Psoas muscle (tissue), 8 donors: ENCODE results near the gene ZNF804A. TPM values are rescaled to one million over a fixed set of nuclear protein-coding genes. Genes with fewer than 3 reads are reported as not detected.

Source experiments
- ATAC-seq, 4 donors: fragments of 200-7000 bp; cut with Tn5 transposase; one replicate each; pipeline ENCODE4 v1.9.1; 2020; ENCODE audit warnings: moderate library complexity in 3 of 4, mild to moderate bottlenecking in 2 of 4
- DNase-seq, 2 donors: peaks; one replicate each; pipeline ENCODE4 v3.0.0-alpha.2; 2020
- H3K27ac ChIP-seq: fragments of 200-600 bp; one replicate; pipeline ENCODE4 v1.8.0; 2022
- H3K27me3 ChIP-seq, 3 donors: fragments of 200-600 bp in 1 of 3; one replicate each; pipeline versions ENCODE4 v1.6.1 to v1.8.0; 2013 to 2022; ENCODE audit warnings: low read length in 2 of 3, mild to moderate bottlenecking in 2 of 3, moderate library complexity in 1 of 3; ENCODE audit not compliant: insufficient read depth in 3 of 3
- H3K36me3 ChIP-seq, 2 donors: fragments of 200-600 bp in 1 of 2; one replicate each; pipeline versions ENCODE4 v1.6.1 to v1.8.0; 2013 to 2022; ENCODE audit warnings: low read depth in 1 of 2, mild to moderate bottlenecking in 1 of 2, moderate library complexity in 1 of 2; ENCODE audit not compliant: insufficient read depth in 1 of 2
- H3K4me1 ChIP-seq: fragments of 200-600 bp; one replicate; pipeline ENCODE4 v1.8.0; 2022
- H3K4me3 ChIP-seq: fragments of 200-600 bp; one replicate; pipeline ENCODE4 v1.8.0; 2022; ENCODE audit warnings: mild to moderate bottlenecking
- H3K9me3 ChIP-seq: fragments of 200-600 bp; one replicate; pipeline ENCODE4 v1.8.0; 2022
- WGBS, 3 donors: extraction: QIAGEN DNeasy Blood & Tissue Kit; methylation state at CpG; one replicate each; pipeline versions ENCODE4 v1.1.6 to v1.1.7; 2013; 5-methylcytosine and 5-hydroxymethylcytosine counted together
- intact Hi-C, 2 donors: fragments of 100-400 bp; cut with DNase I; formaldehyde crosslinking; loops; one replicate each; pipeline versions ENCODE4 v1.11.0 to v1.14.2; 2022
- polyA plus RNA-seq, 3 donors: library from polyadenylated mRNA; stranded (reverse); fragments of 200-250 nt; gene quantifications; one replicate each; pipeline ENCODE4 v1.2.3, GENCODE V29; 2013
- total RNA-seq, 4 donors: library from RNA; stranded (reverse); fragmentation: NEBNext Ultra II Directional in 2 of 4; extraction: Animal tissue kit (Norgen Biotek cat#: 25700) in 2 of 4; gene quantifications; one replicate each; pipeline versions ENCODE4 v1.2.1 to v1.2.4, GENCODE V29; 2021 to 2023
- TF ChIP-seq, protein P1 (sequence below): fragments of 200-600 bp; IDR thresholded peaks from one replicate; pipeline ENCODE4 v1.8.0; 2022; ENCODE audit warnings: antibody characterized with exemption
- donor health status: healthy with polysubstance abuse.
- donor health status: DM: no; HTN: no; CAD: no; lungs with moderate emphysema.
- donor health status: Bipolar disorder and iron deficiency.
- donor health status: healthy.
- donor health status: DM: yes; HTN: yes; CAD: no.
- donor health status: DM: no; HTN: no; CAD: no.
- donor health status: DM: no; HTN: no; CAD: no.
- donor health status: DM: yes; HTN: yes; CAD: no.

ZNF804A gene
- total and polyA plus RNA-seq, 7 donors: not detected

- Histone ChIP-seq H3K4me3 (no peak overlapping the region), H3K36me3 (no peaks in the 10 kb centered on the region), H3K4me1 (no peaks in the 10 kb centered on the region), H3K27me3 (no peaks in the 10 kb centered on the region), H3K27ac (no peak overlapping the region), H3K9me3 (no peaks in the 10 kb centered on the region)
- ATAC-seq (no peak), DNase-seq (no peak)
- intact Hi-C loops: no loop called here
- WGBS, 3 donors: 18 to 47% (median 20%) methylated on average over 1 of the region's 1 CpG
- TF ChIP-seq, protein P1, sequence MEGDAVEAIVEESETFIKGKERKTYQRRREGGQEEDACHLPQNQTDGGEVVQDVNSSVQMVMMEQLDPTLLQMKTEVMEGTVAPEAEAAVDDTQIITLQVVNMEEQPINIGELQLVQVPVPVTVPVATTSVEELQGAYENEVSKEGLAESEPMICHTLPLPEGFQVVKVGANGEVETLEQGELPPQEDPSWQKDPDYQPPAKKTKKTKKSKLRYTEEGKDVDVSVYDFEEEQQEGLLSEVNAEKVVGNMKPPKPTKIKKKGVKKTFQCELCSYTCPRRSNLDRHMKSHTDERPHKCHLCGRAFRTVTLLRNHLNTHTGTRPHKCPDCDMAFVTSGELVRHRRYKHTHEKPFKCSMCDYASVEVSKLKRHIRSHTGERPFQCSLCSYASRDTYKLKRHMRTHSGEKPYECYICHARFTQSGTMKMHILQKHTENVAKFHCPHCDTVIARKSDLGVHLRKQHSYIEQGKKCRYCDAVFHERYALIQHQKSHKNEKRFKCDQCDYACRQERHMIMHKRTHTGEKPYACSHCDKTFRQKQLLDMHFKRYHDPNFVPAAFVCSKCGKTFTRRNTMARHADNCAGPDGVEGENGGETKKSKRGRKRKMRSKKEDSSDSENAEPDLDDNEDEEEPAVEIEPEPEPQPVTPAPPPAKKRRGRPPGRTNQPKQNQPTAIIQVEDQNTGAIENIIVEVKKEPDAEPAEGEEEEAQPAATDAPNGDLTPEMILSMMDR: no peak
Observed at GRCh38 chr2:184564092-184564491, 34.2 kb upstream of the ZNF804A start.

DNA sequence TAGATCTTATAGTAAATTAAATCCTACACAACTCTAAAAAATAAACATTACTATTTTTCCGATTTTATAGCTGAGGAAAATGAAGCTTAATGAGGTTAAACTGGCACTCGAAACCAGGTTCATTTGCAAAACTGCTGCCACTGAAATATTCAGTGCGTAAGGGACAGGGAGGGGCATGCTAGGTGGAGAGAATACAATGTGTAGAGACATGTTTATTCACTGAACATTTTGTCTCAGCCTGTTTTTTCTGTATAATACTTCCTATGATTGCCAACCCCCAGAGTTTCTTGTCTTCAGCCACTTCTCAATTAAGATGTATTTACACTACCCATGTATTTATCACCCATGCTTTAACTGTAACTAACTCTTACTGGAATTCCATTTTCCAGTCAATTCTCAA is 31.6 kb upstream of the ZNF804A start:
- ATAC-seq (no peak), DNase-seq (no peak)
- Histone ChIP-seq H3K4me3 (no peak overlapping the region), H3K9me3 (no peaks in the 10 kb centered on the region), H3K27me3 (no peaks in the 10 kb centered on the region), H3K36me3 (no peaks in the 10 kb centered on the region), H3K4me1 (no peaks in the 10 kb centered on the region), H3K27ac (no peak overlapping the region)
- intact Hi-C loops: no loop called here
- 86 to 95% (median 88%) methylated on average over 3 of the region's 3 CpGs for WGBS, 3 donors
- TF ChIP-seq, protein P1: no peak

- intact Hi-C loops: no loop called here
- Histone ChIP-seq H3K9me3 (no peaks in the 10 kb centered on the region), H3K4me3 (no peak overlapping the region), H3K4me1 (no peaks in the 10 kb centered on the region), H3K36me3 (no peaks in the 10 kb centered on the region), H3K27ac (no peak overlapping the region), H3K27me3 (no peaks in the 10 kb centered on the region)
- DNase-seq: no peak
- ATAC-seq: no peak
- TF ChIP-seq, protein P1: no peak
- 87 to 92% (median 87%) methylated on average over 1 of the region's 1 CpG for WGBS, 3 donors
Observed at GRCh38 chr2:184577056-184577455, 21.3 kb upstream of the ZNF804A start.

DNA sequence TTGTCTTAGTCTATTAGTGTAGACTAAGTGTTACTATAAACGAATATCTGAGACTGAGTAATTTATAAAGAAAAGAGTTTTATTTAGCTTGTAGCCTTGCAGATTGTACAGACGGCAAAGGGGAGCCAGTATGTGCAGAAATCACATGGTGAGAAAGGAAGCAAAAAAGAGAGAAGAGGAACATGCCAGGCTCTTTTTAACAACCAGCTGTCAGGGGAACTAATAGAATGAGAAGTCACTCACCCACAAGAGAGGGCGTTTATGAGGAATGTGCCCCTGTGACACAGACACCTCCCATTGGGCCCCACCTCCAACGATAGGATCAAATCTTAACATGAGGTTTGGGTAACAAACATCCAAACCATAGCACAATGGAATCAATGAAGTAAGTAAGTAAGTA is 20.6 kb upstream of the ZNF804A start:
- no peak for DNase-seq
- WGBS, 3 donors: 54 to 67% (median 54%) methylated on average over 4 of the region's 4 CpGs

DNA sequence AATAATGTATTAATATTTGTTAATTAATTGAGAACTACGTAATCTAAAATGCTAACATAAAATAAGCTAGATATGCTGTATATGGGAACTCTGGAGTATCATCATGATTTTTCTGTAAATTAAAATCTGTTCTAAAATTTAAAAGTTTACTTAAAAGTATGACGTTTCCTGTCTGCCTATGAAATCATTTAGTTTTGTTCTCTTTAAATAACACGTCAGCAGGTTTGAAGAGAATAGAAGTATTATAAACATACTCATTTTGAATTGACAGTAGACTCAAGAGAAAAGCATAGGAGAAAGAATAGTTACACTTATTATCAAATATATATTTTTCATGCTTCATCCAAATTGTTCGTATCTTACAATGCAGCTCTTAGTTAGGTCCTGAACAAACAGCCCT is 19.1 kb upstream of the ZNF804A start:
- Histone ChIP-seq H3K36me3 (no peaks in the 10 kb centered on the region), H3K27me3 (no peaks in the 10 kb centered on the region), H3K4me1 (no peaks in the 10 kb centered on the region), H3K4me3 (no peak overlapping the region), H3K27ac (no peak overlapping the region), H3K9me3 (no peaks in the 10 kb centered on the region)
- TF ChIP-seq, protein P1: no peak
- WGBS, 3 donors: 87 to 90% (median 88%) methylated on average over 4 of the region's 4 CpGs
- DNase-seq (no peak), ATAC-seq (no peak)
- intact Hi-C loops: no loop called here

More for the DNA sequence above, 20.6 kb upstream of the ZNF804A start:
- H3K9me3 ChIP-seq: no peaks in the 10 kb centered on the region
- intact Hi-C loops: no loop called here
- H3K27me3 ChIP-seq: no peaks in the 10 kb centered on the region
- no peak overlapping the region for H3K4me3 ChIP-seq
- no peaks in the 10 kb centered on the region for H3K36me3 ChIP-seq
- TF ChIP-seq, protein P1: no peak
- ATAC-seq: no peak
- no peaks in the 10 kb centered on the region for H3K4me1 ChIP-seq
- H3K27ac ChIP-seq: no peak overlapping the region
